GM12892 (cell line): ENCODE results near the gene CNN1.

Source experiments
- POLR2A ChIP-seq: IDR thresholded peaks from 2 replicates; pipeline ENCODE4 v1.6.1; 2011; ENCODE audit warnings: low read depth, low read length, control low read depth
- POLR2AphosphoS5 ChIP-seq: IDR thresholded peaks from 2 replicates; pipeline ENCODE4 v1.6.1; 2011; ENCODE audit warnings: low read depth, low read length, control low read depth
- TAF1 ChIP-seq: IDR thresholded peaks from 2 replicates; pipeline ENCODE4 v1.6.1; 2011; ENCODE audit warnings: low read depth, mild to moderate bottlenecking, control low read depth, low read length, borderline replicate concordance

- no peak for TF ChIP-seq POLR2A
- no peak for TF ChIP-seq POLR2AphosphoS5
- no peak for TF ChIP-seq TAF1
Observed at GRCh38 chr19:11535792-11536595, 2.7 kb upstream of the CNN1 start.
